ENCODE data around the gene GSG1. TPM values are rescaled to one million over a fixed set of nuclear protein-coding genes. Genes with fewer than 3 reads are reported as not detected.

The GSG1 gene
- total RNA-seq, 1 donor from 2014 or later: not detected

DNA sequence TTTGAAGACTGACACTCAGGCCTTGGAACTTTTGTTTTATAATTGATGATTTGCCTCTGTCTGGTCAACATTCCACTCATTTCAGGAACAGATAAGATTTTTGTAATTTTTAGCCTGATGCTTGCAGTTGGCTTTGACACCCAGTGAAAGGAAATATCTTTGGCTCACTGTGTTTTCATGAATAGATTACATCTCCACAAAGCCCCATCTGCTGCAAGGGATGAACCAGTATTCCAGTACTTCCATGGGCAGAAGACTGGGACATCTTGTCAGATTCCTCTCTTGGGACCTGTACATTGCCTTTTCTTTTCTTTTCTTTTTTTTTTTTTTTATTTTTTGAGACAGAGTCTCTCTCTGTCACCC is 28.4 kb downstream of the GSG1 start:
- Histone ChIP-seq H3K9me3 (replicated peaks) (no peaks in the 10 kb centered on the region), H3K4me1 (no peaks in the 10 kb centered on the region), H3K36me3 (peaks cover 30% of the 10 kb centered on the region), H3K27ac (replicated peaks) (no peak overlapping the region), H3K4me3 (no peak overlapping the region), H3K27me3 (ENCODE audit: low read depth) (no peaks in the 10 kb centered on the region)
- TF ChIP-seq, protein P1, sequence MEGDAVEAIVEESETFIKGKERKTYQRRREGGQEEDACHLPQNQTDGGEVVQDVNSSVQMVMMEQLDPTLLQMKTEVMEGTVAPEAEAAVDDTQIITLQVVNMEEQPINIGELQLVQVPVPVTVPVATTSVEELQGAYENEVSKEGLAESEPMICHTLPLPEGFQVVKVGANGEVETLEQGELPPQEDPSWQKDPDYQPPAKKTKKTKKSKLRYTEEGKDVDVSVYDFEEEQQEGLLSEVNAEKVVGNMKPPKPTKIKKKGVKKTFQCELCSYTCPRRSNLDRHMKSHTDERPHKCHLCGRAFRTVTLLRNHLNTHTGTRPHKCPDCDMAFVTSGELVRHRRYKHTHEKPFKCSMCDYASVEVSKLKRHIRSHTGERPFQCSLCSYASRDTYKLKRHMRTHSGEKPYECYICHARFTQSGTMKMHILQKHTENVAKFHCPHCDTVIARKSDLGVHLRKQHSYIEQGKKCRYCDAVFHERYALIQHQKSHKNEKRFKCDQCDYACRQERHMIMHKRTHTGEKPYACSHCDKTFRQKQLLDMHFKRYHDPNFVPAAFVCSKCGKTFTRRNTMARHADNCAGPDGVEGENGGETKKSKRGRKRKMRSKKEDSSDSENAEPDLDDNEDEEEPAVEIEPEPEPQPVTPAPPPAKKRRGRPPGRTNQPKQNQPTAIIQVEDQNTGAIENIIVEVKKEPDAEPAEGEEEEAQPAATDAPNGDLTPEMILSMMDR (IDR thresholded peaks at IDR 0.05; ENCODE audit: borderline replicate concordance): no peak
- DNase-seq: no peak
- intact Hi-C loops (cut with micrococcal nuclease): no loop called here

DNA sequence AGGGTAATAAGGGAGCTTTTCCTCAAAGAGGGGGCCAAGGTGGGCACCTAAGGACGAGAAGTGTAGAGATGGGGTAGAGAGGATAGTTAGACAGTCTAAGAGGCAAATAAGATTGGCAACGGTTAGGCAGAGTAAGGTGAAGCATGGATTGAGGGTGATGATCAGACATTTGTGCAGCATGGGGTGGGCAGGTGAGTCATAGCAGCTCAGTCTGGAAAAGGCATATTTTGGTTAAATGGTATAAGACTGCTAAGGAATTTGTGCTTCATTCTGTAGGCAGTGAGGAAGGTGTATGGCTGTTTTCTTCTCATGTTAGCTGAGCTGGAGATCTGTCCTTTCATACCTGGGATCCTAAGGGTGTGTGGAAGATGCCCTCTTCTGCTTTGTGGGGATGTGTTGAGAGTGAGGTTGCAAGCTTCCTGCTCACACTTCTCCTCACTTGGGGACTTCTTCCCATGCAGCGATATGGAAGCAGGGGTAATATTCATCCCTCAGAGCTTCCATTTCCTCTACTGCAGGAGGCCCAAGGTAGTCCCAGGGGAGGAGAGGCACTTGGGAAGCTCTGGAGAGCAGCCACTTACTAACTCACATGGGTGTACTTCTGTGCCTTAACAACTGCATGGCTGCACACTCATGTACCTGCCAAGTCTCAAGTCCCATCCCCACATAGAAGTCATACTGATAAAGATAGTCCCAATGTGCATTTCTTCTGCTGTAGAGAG is 28.9 kb downstream of the GSG1 start:
- no peaks in the 10 kb centered on the region for H3K4me1 ChIP-seq
- intact Hi-C loops (cut with micrococcal nuclease): no loop called here
- no peaks in the 10 kb centered on the region for H3K9me3 ChIP-seq (replicated peaks)
- no peaks in the 10 kb centered on the region for H3K27me3 ChIP-seq (ENCODE audit: low read depth)
- H3K4me3 ChIP-seq: no peak overlapping the region
- DNase-seq: no peak
- TF ChIP-seq, protein P1 (IDR thresholded peaks at IDR 0.05; ENCODE audit: borderline replicate concordance): no peak
- H3K36me3 ChIP-seq: peaks cover 29% of the 10 kb centered on the region
- H3K27ac ChIP-seq (replicated peaks): no peak overlapping the region

DNA sequence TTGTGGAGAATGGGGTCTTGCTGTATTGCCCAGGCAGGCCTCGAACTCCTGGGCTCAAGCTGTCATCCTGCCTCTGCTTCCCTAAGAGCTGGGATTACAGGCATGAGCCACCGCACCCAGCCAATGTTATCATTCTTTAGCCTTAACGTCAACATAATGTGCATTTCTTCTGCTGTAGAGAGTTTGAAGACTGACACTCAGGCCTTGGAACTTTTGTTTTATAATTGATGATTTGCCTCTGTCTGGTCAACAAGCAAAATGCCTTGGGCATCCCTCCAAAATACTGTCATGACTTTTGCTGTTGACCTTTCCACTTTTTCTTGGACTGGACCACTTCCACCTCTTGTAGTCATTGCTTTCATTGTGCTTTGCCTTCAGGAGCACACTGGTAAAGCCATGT is 30.3 kb downstream of the GSG1 start:
- Histone ChIP-seq H3K4me1 (no peaks in the 10 kb centered on the region), H3K27ac (replicated peaks) (no peak overlapping the region), H3K9me3 (replicated peaks) (no peaks in the 10 kb centered on the region), H3K4me3 (no peak overlapping the region), H3K27me3 (ENCODE audit: low read depth) (no peaks in the 10 kb centered on the region), H3K36me3 (peaks cover 41% of the 10 kb centered on the region)
- DNase-seq: no peak
- TF ChIP-seq, protein P1 (IDR thresholded peaks at IDR 0.05; ENCODE audit: borderline replicate concordance): no peak
- intact Hi-C loops (cut with micrococcal nuclease): no loop called here

DNA sequence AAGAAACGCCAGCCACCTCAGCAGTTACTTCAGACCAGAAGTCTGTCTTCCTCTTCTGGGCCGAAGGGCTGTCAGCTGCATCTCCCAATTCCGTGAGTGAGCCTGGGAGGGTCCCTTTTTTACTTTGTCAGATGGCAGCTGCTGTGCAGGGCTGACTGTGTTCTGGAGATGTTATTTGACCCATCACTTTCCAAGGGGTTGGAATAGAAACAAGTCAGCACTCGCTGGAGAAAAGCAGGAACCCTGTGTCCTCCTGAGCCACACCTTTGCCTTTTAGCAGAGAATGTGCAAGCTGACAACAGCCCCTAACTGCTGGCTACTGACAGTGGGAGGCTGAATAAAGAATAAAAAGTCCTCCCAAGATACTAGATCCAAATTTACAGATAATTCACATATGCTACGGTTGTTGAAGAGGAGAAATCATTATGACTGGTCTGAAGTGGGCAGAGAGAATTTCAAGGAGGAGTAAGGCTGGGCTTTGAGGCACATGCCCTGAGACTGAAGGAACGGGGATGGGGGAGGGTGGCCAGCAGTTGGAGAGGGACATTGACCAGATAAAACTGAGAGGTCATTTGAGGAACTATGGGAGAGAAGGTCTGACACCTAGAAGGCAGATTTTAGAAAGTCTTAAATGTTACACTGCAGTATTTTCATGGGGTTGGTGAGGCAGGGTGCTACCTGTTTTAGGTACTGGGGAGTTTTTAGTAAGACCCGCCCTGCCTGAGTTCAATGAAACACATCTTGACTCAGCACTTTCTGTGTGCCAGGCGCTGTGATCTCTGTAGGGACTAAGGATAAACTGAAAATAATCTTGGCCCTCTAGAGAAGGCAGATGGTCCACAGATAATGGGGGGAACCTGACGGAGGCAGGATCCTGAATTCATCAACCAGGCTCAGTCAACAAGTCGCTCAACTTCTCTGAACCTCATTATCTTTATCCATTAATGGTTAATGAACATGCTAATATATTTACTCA is 31.9 kb downstream of the GSG1 start:
- Histone ChIP-seq H3K9me3 (replicated peaks) (no peaks in the 10 kb centered on the region), H3K27ac (replicated peaks) (no peak overlapping the region), H3K36me3 (peaks cover 48% of the 10 kb centered on the region), H3K4me1 (no peaks in the 10 kb centered on the region), H3K27me3 (ENCODE audit: low read depth) (no peaks in the 10 kb centered on the region), H3K4me3 (no peak overlapping the region)
- intact Hi-C loops (cut with micrococcal nuclease): no loop called here
- DNase-seq: no peak
- TF ChIP-seq, protein P1 (IDR thresholded peaks at IDR 0.05; ENCODE audit: borderline replicate concordance): no peak

DNA sequence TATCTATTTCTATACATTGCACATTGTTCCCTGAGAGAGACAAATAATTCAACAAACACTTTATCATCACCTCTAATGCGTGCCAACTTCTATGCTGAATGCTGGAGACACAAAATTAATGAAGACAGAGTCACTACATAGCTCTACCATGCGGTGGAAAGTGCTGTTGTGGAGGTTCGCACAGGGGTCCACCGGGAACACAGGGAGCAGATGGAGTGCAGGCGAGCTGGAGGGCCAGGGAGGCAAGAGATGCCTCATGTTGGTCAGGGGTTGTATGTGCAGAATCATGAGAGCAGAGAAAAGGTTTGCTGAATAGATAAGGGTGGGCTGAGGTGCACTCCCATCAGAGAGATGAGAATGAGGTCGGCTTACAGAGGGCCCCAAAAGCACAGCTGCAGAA is 34.1 kb downstream of the GSG1 start:
- TF ChIP-seq, protein P1 (IDR thresholded peaks at IDR 0.05; ENCODE audit: borderline replicate concordance): no peak
- peaks cover 39% of the 10 kb centered on the region for H3K36me3 ChIP-seq
- no peaks in the 10 kb centered on the region for H3K9me3 ChIP-seq (replicated peaks)

More for the DNA sequence above, 34.1 kb downstream of the GSG1 start:
- Histone ChIP-seq H3K27me3 (ENCODE audit: low read depth) (no peaks in the 10 kb centered on the region), H3K27ac (replicated peaks) (no peak overlapping the region), H3K4me1 (no peaks in the 10 kb centered on the region), H3K4me3 (no peak overlapping the region)
- intact Hi-C loops (cut with micrococcal nuclease): no loop called here
- no peak for DNase-seq

All from left ventricle myocardium inferior (tissue), 1 donor.